ENCODE measurements around the gene ELN.

ELN gene

GRCh38 chr7:74064696-74065095 is 36.7 kb downstream of the ELN start:
- Mint-ChIP-seq H3K36me3 (ENCODE audit: low read depth) (no peaks in the 10 kb centered on the region), H3K4me3 (no peak overlapping the region), H3K4me1 (ENCODE audit: low read depth) (peaks cover 2% of the 10 kb centered on the region), H3K9me3 (no peaks in the 10 kb centered on the region), H3K27ac (no peak overlapping the region), H3K27me3 (ENCODE audit: low read depth) (no peaks in the 10 kb centered on the region)
- DNase-seq (ENCODE audit: low spot score): no peak

- Mint-ChIP-seq H3K4me3 (no peak overlapping the region), H3K9me3 (no peaks in the 10 kb centered on the region), H3K27ac (no peak overlapping the region), H3K4me1 (ENCODE audit: low read depth) (peaks cover 2% of the 10 kb centered on the region), H3K27me3 (ENCODE audit: low read depth) (no peaks in the 10 kb centered on the region), H3K36me3 (ENCODE audit: low read depth) (no peaks in the 10 kb centered on the region)
- no peak for DNase-seq (ENCODE audit: low spot score)
These were observed 38.7 kb downstream of the ELN start for GRCh38 chr7:74066626-74067025.

DNA sequence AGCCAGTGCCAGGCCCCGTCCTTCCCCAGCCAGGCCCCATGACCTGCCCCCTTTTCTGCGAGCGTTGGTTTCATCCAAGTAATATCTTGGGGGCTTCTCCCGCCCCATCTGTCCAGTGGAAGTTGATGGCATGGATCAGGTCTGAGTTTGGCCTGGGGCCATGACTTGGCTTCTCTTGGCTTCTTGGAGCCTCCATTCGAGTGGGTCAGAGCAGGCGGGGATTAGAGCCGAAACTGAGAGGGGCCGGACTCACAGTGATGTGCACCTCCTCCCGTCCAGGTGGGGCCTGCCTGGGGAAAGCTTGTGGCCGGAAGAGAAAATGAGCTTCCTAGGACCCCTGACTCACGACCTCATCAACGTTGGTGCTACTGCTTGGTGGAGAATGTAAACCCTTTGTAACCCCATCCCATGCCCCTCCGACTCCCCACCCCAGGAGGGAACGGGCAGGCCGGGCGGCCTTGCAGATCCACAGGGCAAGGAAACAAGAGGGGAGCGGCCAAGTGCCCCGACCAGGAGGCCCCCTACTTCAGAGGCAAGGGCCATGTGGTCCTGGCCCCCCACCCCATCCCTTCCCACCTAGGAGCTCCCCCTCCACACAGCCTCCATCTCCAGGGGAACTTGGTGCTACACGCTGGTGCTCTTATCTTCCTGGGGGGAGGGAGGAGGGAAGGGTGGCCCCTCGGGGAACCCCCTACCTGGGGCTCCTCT is 40.6 kb downstream of the ELN start:
- Mint-ChIP-seq H3K27ac (no peak overlapping the region), H3K4me1 (ENCODE audit: low read depth) (no peaks in the 10 kb centered on the region)
- DNase-seq (ENCODE audit: low spot score): no peak

GRCh38 chr7:74069086-74069541 is 41.1 kb downstream of the ELN start:
- no peak for DNase-seq (ENCODE audit: low spot score)
- H3K4me1 Mint-ChIP-seq (ENCODE audit: low read depth): no peaks in the 10 kb centered on the region
- H3K4me3 Mint-ChIP-seq: no peak overlapping the region
- no peak overlapping the region for H3K27ac Mint-ChIP-seq
- no peaks in the 10 kb centered on the region for H3K9me3 Mint-ChIP-seq
- H3K36me3 Mint-ChIP-seq (ENCODE audit: low read depth): no peaks in the 10 kb centered on the region
- no peaks in the 10 kb centered on the region for H3K27me3 Mint-ChIP-seq (ENCODE audit: low read depth)

More for the DNA sequence above, 40.6 kb downstream of the ELN start:
- Mint-ChIP-seq H3K9me3 (no peaks in the 10 kb centered on the region), H3K36me3 (ENCODE audit: low read depth) (no peaks in the 10 kb centered on the region), H3K4me3 (no peak overlapping the region), H3K27me3 (ENCODE audit: low read depth) (no peaks in the 10 kb centered on the region)

DNA sequence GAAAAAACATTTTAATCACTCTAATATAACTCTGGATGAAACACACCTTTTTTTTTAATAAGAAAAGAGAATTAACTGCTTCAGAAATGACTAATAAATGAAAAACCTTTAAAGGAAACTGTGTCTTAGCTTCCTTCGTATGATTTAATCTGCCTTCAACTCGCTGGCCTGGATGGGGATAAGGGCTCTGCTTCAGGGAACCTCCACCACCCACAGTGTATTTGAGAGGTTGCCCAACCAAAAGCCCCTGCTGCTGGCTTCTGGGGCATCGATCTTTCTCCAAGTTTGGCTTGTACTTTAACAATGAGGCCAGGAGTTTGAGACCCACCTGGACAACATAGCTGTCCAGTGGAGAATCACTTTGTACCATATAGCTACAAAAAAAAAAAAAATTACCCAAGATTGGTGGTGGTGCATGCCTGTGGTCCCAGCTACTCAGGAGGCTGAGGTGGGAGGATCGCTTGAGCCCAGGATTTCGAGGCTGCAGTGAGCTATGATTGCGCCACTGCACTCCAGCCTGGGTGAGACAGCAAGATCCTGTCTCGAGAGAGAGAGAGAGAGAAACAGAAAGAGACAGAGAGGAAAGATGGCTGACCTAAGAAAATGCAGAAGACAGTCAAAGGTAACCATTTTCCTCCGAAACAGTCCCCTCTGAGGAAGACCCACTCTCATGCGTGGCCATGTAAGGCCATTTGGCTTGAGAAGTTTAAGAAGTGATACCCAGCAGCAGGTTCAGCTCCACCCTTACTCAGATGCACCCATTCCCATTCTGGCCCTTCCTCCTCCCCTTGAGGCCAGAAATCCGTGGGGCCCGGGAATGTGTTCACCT is 42.0 kb downstream of the ELN start:
- H3K27ac Mint-ChIP-seq: no peak overlapping the region
- H3K4me1 Mint-ChIP-seq (ENCODE audit: low read depth): no peaks in the 10 kb centered on the region
- H3K4me3 Mint-ChIP-seq: no peak overlapping the region
- no peaks in the 10 kb centered on the region for H3K27me3 Mint-ChIP-seq (ENCODE audit: low read depth)
- DNase-seq (ENCODE audit: low spot score): no peak
- H3K36me3 Mint-ChIP-seq (ENCODE audit: low read depth): no peaks in the 10 kb centered on the region
- no peaks in the 10 kb centered on the region for H3K9me3 Mint-ChIP-seq

DNA sequence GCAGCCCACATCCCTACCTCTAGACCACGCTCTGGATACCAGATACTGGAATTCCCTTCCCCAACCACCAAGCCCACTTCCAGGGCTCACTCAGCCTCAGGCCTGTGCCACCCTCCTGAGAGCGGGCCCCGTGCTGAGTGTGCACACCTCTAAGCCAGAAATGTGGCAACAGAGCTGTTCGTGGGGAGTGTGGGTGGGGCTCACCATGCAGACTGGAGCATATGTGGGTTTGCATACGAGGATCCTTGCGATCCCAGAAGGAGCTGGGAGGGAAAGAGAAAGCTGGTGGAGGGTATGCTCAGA is 42.6 kb downstream of the ELN start:
- no peak overlapping the region for H3K4me3 Mint-ChIP-seq
- no peaks in the 10 kb centered on the region for H3K4me1 Mint-ChIP-seq (ENCODE audit: low read depth)
- no peaks in the 10 kb centered on the region for H3K36me3 Mint-ChIP-seq (ENCODE audit: low read depth)
- H3K27me3 Mint-ChIP-seq (ENCODE audit: low read depth): no peaks in the 10 kb centered on the region
- no peak for DNase-seq (ENCODE audit: low spot score)
- no peaks in the 10 kb centered on the region for H3K9me3 Mint-ChIP-seq
- no peak overlapping the region for H3K27ac Mint-ChIP-seq

GRCh38 chr7:74071121-74071520 is 43.1 kb downstream of the ELN start:
- DNase-seq (ENCODE audit: low spot score): no peak
- Mint-ChIP-seq H3K36me3 (ENCODE audit: low read depth) (no peaks in the 10 kb centered on the region), H3K4me1 (ENCODE audit: low read depth) (no peaks in the 10 kb centered on the region), H3K9me3 (no peaks in the 10 kb centered on the region), H3K27me3 (ENCODE audit: low read depth) (no peaks in the 10 kb centered on the region), H3K27ac (no peak overlapping the region), H3K4me3 (no peak overlapping the region)

GRCh38 chr7:74074770-74075169 is 46.8 kb downstream of the ELN start:
- Mint-ChIP-seq H3K27ac (no peak overlapping the region), H3K4me1 (ENCODE audit: low read depth) (no peaks in the 10 kb centered on the region), H3K9me3 (no peaks in the 10 kb centered on the region), H3K36me3 (ENCODE audit: low read depth) (no peaks in the 10 kb centered on the region), H3K27me3 (ENCODE audit: low read depth) (no peaks in the 10 kb centered on the region), H3K4me3 (no peak overlapping the region)
- no peak for DNase-seq (ENCODE audit: low spot score)

GRCh38 chr7:74078461-74078860 is 50.5 kb downstream of the ELN start:
- Mint-ChIP-seq H3K4me3 (no peak overlapping the region), H3K27me3 (ENCODE audit: low read depth) (no peaks in the 10 kb centered on the region), H3K36me3 (ENCODE audit: low read depth) (no peaks in the 10 kb centered on the region), H3K9me3 (no peaks in the 10 kb centered on the region), H3K4me1 (ENCODE audit: low read depth) (no peaks in the 10 kb centered on the region), H3K27ac (no peak overlapping the region)
- DNase-seq (ENCODE audit: low spot score): no peak

- H3K4me3 Mint-ChIP-seq: no peak overlapping the region
- H3K27ac Mint-ChIP-seq: peak overlapping the region; percentile 63
These were observed 54.8 kb downstream of the ELN start for GRCh38 chr7:74082770-74083116.

GRCh38 chr7:74083117-74083876 is 55.3 kb downstream of the ELN start, which contains the start of gene LIMK1:
LIMK1 (plus strand) TSS chr7:74083804; CDS start chr7:74083991, 187 bp downstream.
- H3K9me3 Mint-ChIP-seq: no peaks in the 10 kb centered on the region
- peak within 1 kb of the TSS; percentile 85 for H3K4me3 Mint-ChIP-seq
- peak within 1 kb of the TSS; percentile 86 for H3K27ac Mint-ChIP-seq
- peak; percentile 81 for DNase-seq (ENCODE audit: low spot score)
- H3K4me1 Mint-ChIP-seq (ENCODE audit: low read depth): peaks cover 7% of the 10 kb centered on the region
- H3K27me3 Mint-ChIP-seq (ENCODE audit: low read depth): no peaks in the 10 kb centered on the region
- H3K36me3 Mint-ChIP-seq (ENCODE audit: low read depth): peaks cover 7% of the 10 kb centered on the region

More at GRCh38 chr7:74082770-74083116, 54.8 kb downstream of the ELN start:
- DNase-seq (ENCODE audit: low spot score): no peak
- Mint-ChIP-seq H3K4me1 (ENCODE audit: low read depth) (peaks cover 7% of the 10 kb centered on the region), H3K36me3 (ENCODE audit: low read depth) (peaks cover 4% of the 10 kb centered on the region), H3K27me3 (ENCODE audit: low read depth) (no peaks in the 10 kb centered on the region), H3K9me3 (no peaks in the 10 kb centered on the region)

DNA sequence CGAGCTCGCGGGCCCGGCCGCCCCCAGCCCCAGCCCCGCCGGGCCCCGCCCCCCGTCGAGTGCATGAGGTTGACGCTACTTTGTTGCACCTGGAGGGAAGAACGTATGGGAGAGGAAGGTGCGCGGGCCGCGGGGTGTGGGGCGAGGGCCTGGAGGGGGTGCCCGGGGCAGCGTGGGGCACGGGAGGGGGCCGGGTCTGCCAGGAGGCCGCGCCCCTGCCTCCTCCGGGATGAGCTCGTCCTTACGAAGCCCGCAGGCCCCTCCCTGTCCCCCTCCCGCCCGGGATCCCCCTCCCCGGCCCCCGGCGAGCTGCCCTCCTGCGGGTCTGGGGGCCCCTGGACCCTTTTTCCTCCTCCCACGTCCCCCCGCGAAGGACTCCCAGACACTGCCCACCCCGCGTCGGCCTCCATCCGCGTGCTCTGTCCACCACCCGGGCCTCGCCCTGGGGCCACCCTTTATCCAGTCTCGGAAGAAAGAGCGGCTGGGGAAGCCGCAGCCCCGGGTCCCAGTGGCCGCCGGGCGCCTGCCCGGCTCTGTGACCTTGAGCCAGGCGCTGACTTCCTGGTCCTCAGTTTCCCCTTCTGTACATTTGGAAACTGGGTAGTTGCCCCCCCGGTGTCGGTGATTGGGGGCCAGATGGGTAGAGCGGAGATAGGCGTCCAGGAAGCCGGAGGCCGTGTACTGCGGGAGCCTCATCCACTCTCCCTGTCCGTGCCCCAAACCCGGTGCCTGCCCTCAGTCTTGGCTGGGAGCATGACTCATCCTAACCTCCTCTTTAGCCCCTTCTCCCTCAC is 56.2 kb downstream of the ELN start:
- Mint-ChIP-seq H3K27me3 (ENCODE audit: low read depth) (no peaks in the 10 kb centered on the region), H3K36me3 (ENCODE audit: low read depth) (peaks cover 9% of the 10 kb centered on the region), H3K9me3 (no peaks in the 10 kb centered on the region), H3K4me3 (peak overlapping the region; percentile 85), H3K27ac (peak overlapping the region; percentile 86), H3K4me1 (ENCODE audit: low read depth) (peaks cover 7% of the 10 kb centered on the region)
- DNase-seq (ENCODE audit: low spot score): peak; percentile 22

DNA sequence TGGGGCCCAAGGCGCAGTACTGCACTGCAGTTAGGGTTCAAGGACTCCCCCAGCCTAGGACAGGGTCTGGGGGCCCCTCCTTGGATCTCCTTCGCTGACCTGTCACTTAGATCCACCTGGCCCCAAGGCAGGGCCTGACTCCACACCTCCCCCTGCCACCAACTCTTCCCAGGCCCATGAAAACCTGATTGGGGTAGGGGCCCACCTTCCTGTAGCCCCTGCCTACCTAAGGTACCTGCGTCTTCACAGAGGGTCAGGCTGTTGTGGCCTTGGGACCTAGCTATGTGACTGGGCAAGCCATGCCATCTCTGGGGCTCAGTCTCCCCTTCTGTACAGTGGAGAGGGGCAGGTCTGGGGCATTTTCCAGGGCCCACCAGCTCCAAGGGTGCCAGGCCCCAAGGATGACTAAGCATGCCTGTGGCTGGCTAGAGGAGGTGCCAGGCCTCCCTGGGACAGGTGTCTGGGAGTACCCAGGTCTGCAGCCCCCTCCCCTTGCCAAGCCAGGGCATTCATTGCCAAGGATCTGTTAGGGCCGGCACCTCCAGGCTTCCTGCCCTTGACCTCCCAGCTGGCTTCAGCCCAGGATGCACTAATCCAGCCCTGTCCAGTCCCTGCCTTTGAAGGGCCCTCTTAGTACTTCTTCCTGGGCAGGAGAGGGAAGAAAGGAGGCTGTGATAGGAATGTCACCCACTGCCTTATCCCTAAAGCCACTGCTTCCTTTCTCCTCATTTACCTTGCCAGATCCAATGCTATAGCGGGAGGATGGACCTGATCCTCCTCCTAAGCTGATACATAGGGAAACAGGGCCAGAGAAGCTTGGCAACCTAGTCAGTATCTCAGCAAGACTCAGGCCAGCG is 57.0 kb downstream of the ELN start:
- no peaks in the 10 kb centered on the region for H3K9me3 Mint-ChIP-seq
- peak overlapping the region; percentile 86 for H3K27ac Mint-ChIP-seq
- peak overlapping the region; percentile 85 for H3K4me3 Mint-ChIP-seq
- no peak for DNase-seq (ENCODE audit: low spot score)
- peaks cover 12% of the 10 kb centered on the region for H3K36me3 Mint-ChIP-seq (ENCODE audit: low read depth)
- peaks cover 7% of the 10 kb centered on the region for H3K4me1 Mint-ChIP-seq (ENCODE audit: low read depth)
- H3K27me3 Mint-ChIP-seq (ENCODE audit: low read depth): no peaks in the 10 kb centered on the region
